Neural progenitor cell (in vitro differentiated cells): ENCODE measurements around the gene PLOD1. TPM values are rescaled to one million over a fixed set of nuclear protein-coding genes. Genes with fewer than 3 reads are reported as not detected.
A peak's percentile ranks its signal among the peaks of the same experiment; 100 is the strongest.

Experiments used
- DNase-seq: peaks from one replicate; pipeline ENCODE4 v3.0.0-alpha.2; 2016; ENCODE audit warnings: low spot score
- H2AFZ ChIP-seq: fragments of 200-600 bp; sonication (generic); replicated peaks from 2 replicates; pipeline ENCODE4 v1.6.1; 2016; ENCODE audit warnings: antibody characterized with exemption
- H3F3A ChIP-seq: fragments of 200-600 bp; sonication (generic); 2 replicates; pipeline ENCODE4 v1.6.1; 2016; ENCODE audit warnings: antibody characterized with exemption, low read depth
- H3K27ac ChIP-seq: fragments of 200-600 bp; sonication (generic); 2 replicates; pipeline ENCODE4 v1.5.1; 2016; ENCODE audit warnings: mild to moderate bottlenecking
- H3K27me3 ChIP-seq: fragments of 200-600 bp; sonication (generic); 2 replicates; pipeline ENCODE4 v1.6.1; 2016; ENCODE audit warnings: mild to moderate bottlenecking, moderate library complexity
- H3K36me3 ChIP-seq: fragments of 200-600 bp; sonication (generic); 2 replicates; pipeline ENCODE4 v1.5.1; 2016
- H3K4me1 ChIP-seq: fragments of 200-600 bp; sonication (generic); 2 replicates; pipeline ENCODE4 v1.6.1; 2016; ENCODE audit warnings: mixed run types
- H3K4me2 ChIP-seq: fragments of 200-600 bp; sonication (generic); 2 replicates; pipeline ENCODE4 v1.6.1; 2016
- H3K4me3 ChIP-seq: fragments of 200-600 bp; sonication (generic); 2 replicates; pipeline ENCODE4 v1.5.1; 2016
- H3K79me2 ChIP-seq: fragments of 200-600 bp; sonication (generic); 2 replicates; pipeline ENCODE4 v1.6.1; 2016; ENCODE audit warnings: low read depth
- H3K9ac ChIP-seq: fragments of 200-600 bp; sonication (generic); 2 replicates; pipeline ENCODE4 v1.6.1; 2016
- H3K9me3 ChIP-seq: fragments of 200-600 bp; sonication (generic); 2 replicates; pipeline ENCODE4 v1.5.1; 2016; ENCODE audit warnings: low read depth
- H4K20me1 ChIP-seq: fragments of 200-600 bp; sonication (generic); 2 replicates; pipeline ENCODE4 v1.6.1; 2016; ENCODE audit warnings: low read depth
- H3K27ac Mint-ChIP-seq: 3 replicates; pipeline ENCODE4 v1.8.0; 2021; ENCODE audit warnings: mixed read lengths
- H3K27me3 Mint-ChIP-seq: 2 replicates; pipeline ENCODE4 v1.8.0; 2022; ENCODE audit warnings: low read depth, mild to moderate bottlenecking, inconsistent platforms, moderate library complexity, mixed read lengths; ENCODE audit not compliant: insufficient read depth
- H3K36me3 Mint-ChIP-seq: 3 replicates; pipeline ENCODE4 v1.8.0; 2021; ENCODE audit warnings: mixed read lengths
- H3K4me1 Mint-ChIP-seq: 3 replicates; pipeline ENCODE4 v1.8.0; 2021; ENCODE audit warnings: mixed read lengths
- H3K4me3 Mint-ChIP-seq: 3 replicates; pipeline ENCODE4 v1.8.0; 2021; ENCODE audit warnings: mild to moderate bottlenecking, moderate library complexity, mixed read lengths
- H3K9me3 Mint-ChIP-seq: 3 replicates; pipeline ENCODE4 v1.8.0; 2020; ENCODE audit warnings: mixed read lengths
- CTCF ChIP-seq: fragments of 200-600 bp; sonication (generic); IDR thresholded peaks from 2 replicates; pipeline ENCODE4 v1.5.1; 2017; ENCODE audit warnings: antibody characterized with exemption, mild to moderate bottlenecking
- EZH2 ChIP-seq: fragments of 200-600 bp; sonication (generic); IDR thresholded peaks from 2 replicates; pipeline ENCODE4 v1.6.1; 2017; ENCODE audit warnings: antibody characterized with exemption, mild to moderate bottlenecking, moderate library complexity
- EZH2phosphoT487 ChIP-seq: fragments of 200-600 bp; sonication (generic); IDR thresholded peaks from 2 replicates; pipeline ENCODE4 v1.6.1; 2017; ENCODE audit warnings: antibody characterized with exemption
- total RNA-seq: library from RNA; depleted of rRNA; stranded (reverse); fragments of >200 nt; gene quantifications from 2 replicates; pipeline ENCODE4 v1.2.3, GENCODE V29; 2015; ENCODE audit warnings: low replicate concordance

Gene PLOD1
- total RNA-seq, 1 donor from 2014 or later, result 27.2 TPM

- Histone ChIP-seq H3K79me2 (no peaks in the 10 kb centered on the region), H3K27ac (no peak overlapping the region), H3K4me1 (no peaks in the 10 kb centered on the region), H3K4me2 (no peak overlapping the region), H3K9ac (no peak overlapping the region), H3K4me3 (no peak overlapping the region), H3K27me3 (no peaks in the 10 kb centered on the region), H3F3A (peaks cover 7% of the 10 kb centered on the region), H2AFZ (no peak overlapping the region), H3K9me3 (no peaks in the 10 kb centered on the region), H4K20me1 (no peaks in the 10 kb centered on the region), H3K36me3 (no peaks in the 10 kb centered on the region)
- Mint-ChIP-seq H3K4me3 (no peak overlapping the region), H3K27me3 (no peaks in the 10 kb centered on the region), H3K27ac (no peak overlapping the region), H3K4me1 (peaks cover 11% of the 10 kb centered on the region), H3K9me3 (no peaks in the 10 kb centered on the region), H3K36me3 (peaks cover 39% of the 10 kb centered on the region)
- TF ChIP-seq EZH2, result no peak
- TF ChIP-seq CTCF, result no peak
- no peak for TF ChIP-seq EZH2phosphoT487
- no peak for DNase-seq
Observed at GRCh38 chr1:12001996-12002493, 67.5 kb downstream of the PLOD1 start.

- Histone ChIP-seq H3K9ac (no peak overlapping the region), H3K4me2 (no peak overlapping the region), H3K27me3 (no peaks in the 10 kb centered on the region), H4K20me1 (no peaks in the 10 kb centered on the region), H3K79me2 (no peaks in the 10 kb centered on the region), H2AFZ (no peak overlapping the region), H3F3A (peaks cover 7% of the 10 kb centered on the region), H3K4me1 (no peaks in the 10 kb centered on the region), H3K9me3 (no peaks in the 10 kb centered on the region), H3K4me3 (no peak overlapping the region), H3K27ac (no peak overlapping the region), H3K36me3 (no peaks in the 10 kb centered on the region)
- DNase-seq, result no peak
- Mint-ChIP-seq H3K27me3 (peaks cover 3% of the 10 kb centered on the region), H3K9me3 (no peaks in the 10 kb centered on the region), H3K4me3 (no peak overlapping the region), H3K4me1 (peaks cover 16% of the 10 kb centered on the region), H3K27ac (no peak overlapping the region), H3K36me3 (peaks cover 42% of the 10 kb centered on the region)
- TF ChIP-seq EZH2phosphoT487 (no peak), CTCF (no peak), EZH2 (no peak)
Observed at GRCh38 chr1:12003762-12004161, 69.2 kb downstream of the PLOD1 start.

- Mint-ChIP-seq H3K36me3 (peaks cover 50% of the 10 kb centered on the region), H3K9me3 (no peaks in the 10 kb centered on the region), H3K4me3 (no peak overlapping the region), H3K27me3 (peaks cover 3% of the 10 kb centered on the region), H3K27ac (peak overlapping the region; percentile 6), H3K4me1 (peaks cover 16% of the 10 kb centered on the region)
- no peak overlapping the region for H3K4me3 ChIP-seq
- H3K9me3 ChIP-seq, result no peaks in the 10 kb centered on the region
- H3K9ac ChIP-seq, result no peak overlapping the region
- peaks cover 7% of the 10 kb centered on the region for H3F3A ChIP-seq
- H3K36me3 ChIP-seq, result no peaks in the 10 kb centered on the region
- no peak overlapping the region for H2AFZ ChIP-seq
- no peak for DNase-seq
- no peaks in the 10 kb centered on the region for H3K27me3 ChIP-seq
- no peaks in the 10 kb centered on the region for H4K20me1 ChIP-seq
- H3K4me2 ChIP-seq, result no peak overlapping the region
- H3K79me2 ChIP-seq, result no peaks in the 10 kb centered on the region
- H3K4me1 ChIP-seq, result no peaks in the 10 kb centered on the region
- TF ChIP-seq CTCF (no peak), EZH2 (no peak), EZH2phosphoT487 (no peak)
- H3K27ac ChIP-seq, result no peak overlapping the region
Observed at GRCh38 chr1:12005488-12006166, 71.1 kb downstream of the PLOD1 start.
